ENCODE results near the gene MLNR. TPM values are rescaled to one million over a fixed set of nuclear protein-coding genes. Genes with fewer than 3 reads are reported as not detected.

MLNR gene
- total RNA-seq, 6 experiments from 2014 or later: not detected

DNA sequence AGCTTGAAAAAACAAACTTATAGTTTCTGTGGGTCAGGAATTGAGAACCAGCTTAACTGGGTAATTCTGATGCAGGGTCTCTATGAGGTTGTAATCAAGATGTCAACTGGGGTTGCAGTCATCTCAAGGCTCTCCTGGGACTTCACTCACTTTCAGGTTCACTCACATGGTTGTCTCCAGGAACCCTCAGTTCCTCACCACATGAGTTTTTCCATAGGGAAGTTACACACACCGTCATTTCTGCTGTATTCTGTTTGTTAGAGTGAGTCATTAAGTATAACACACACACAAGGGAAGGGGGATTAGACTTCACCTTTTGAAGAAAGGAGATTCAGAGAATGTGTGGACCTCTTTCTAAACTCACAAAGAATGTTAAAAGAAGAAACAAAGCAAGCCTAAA lies 34.9 kb upstream of the MLNR start:
- Histone ChIP-seq H3K9me3 (no peaks in the 10 kb centered on the region), H3K27ac (no peak overlapping the region), H3K27me3 (no peaks in the 10 kb centered on the region), H3K36me3 (peaks cover 5 to 54% (median 26%) of the 10 kb centered on the region in 4 donors), H3K4me3 (no peak overlapping the region), H3K4me1 (no peaks in the 10 kb centered on the region)
- DNase-seq: no peak
- intact Hi-C loops (cut with DNase I): no loop called here
- TF ChIP-seq, protein P1, sequence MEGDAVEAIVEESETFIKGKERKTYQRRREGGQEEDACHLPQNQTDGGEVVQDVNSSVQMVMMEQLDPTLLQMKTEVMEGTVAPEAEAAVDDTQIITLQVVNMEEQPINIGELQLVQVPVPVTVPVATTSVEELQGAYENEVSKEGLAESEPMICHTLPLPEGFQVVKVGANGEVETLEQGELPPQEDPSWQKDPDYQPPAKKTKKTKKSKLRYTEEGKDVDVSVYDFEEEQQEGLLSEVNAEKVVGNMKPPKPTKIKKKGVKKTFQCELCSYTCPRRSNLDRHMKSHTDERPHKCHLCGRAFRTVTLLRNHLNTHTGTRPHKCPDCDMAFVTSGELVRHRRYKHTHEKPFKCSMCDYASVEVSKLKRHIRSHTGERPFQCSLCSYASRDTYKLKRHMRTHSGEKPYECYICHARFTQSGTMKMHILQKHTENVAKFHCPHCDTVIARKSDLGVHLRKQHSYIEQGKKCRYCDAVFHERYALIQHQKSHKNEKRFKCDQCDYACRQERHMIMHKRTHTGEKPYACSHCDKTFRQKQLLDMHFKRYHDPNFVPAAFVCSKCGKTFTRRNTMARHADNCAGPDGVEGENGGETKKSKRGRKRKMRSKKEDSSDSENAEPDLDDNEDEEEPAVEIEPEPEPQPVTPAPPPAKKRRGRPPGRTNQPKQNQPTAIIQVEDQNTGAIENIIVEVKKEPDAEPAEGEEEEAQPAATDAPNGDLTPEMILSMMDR (IDR thresholded peaks at IDR 0.05): no peak
- TF ChIP-seq POLR2A (IDR thresholded peaks at IDR 0.05): no peak
- WGBS (ENCODE audit: insufficient coverage, low coverage, low lambda C conversion rate, missing lambda C conversion rate): 36% methylated on average over 1 of the region's 1 CpG
- peak in 2 of 4 donors; percentile 21 to 22 for ATAC-seq

DNA sequence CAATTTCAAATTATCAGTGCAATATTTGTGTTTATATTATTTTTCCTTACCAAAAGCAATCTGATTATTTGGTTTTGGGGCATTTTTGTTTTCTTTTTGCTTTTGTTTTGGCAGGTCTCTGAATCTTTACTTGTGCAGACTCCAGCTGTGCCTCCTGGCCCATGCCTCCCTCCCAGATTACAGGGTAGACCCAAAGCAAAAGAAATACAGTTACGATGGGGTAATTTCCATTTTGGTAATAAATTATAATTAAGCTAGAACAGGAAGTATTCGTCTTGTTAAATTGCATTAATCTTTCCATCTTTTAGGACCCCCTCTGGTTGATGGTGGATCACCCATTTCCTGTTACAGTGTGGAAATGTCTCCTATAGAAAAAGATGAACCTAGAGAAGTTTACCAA lies 29.2 kb upstream of the MLNR start:
- Histone ChIP-seq H3K4me1 (no peaks in the 10 kb centered on the region), H3K27ac (no peak overlapping the region), H3K9me3 (no peaks in the 10 kb centered on the region), H3K4me3 (no peak overlapping the region), H3K27me3 (no peaks in the 10 kb centered on the region), H3K36me3 (peaks cover 5 to 95% (median 44%) of the 10 kb centered on the region in 4 donors)
- TF ChIP-seq, protein P1 (IDR thresholded peaks at IDR 0.05): no peak
- TF ChIP-seq POLR2A (IDR thresholded peaks at IDR 0.05): no peak
- 90% methylated on average over 2 of the region's 2 CpGs for WGBS (ENCODE audit: insufficient coverage, low coverage, low lambda C conversion rate, missing lambda C conversion rate)
- ATAC-seq (no peak), DNase-seq (no peak)
- intact Hi-C loops (cut with DNase I): no loop called here

DNA sequence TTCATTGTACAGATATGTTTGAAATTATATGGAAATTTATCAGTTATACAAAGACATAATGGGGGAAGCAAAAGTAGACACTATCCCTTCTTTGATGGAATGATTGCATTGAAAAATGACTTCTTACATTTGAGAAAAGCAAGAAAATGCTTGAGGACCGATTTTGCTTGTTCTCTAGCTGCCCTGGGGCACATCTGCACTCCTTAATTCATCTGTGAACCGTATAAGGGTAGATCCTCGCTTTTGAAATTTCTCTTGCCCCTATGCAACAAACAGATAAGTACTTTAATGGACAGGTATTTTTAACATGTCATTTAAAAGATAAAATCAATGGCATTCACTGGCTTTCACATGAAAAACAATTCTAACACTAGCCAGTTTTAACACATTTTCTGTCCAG lies 13.5 kb upstream of the MLNR start:
- Histone ChIP-seq H3K36me3 (peaks cover 0 to 68% (median 27%) of the 10 kb centered on the region in 4 donors), H3K4me1 (no peaks in the 10 kb centered on the region), H3K27me3 (no peaks in the 10 kb centered on the region), H3K27ac (no peak overlapping the region), H3K4me3 (no peak overlapping the region), H3K9me3 (no peaks in the 10 kb centered on the region)
- intact Hi-C loops (cut with DNase I): no loop called here
- TF ChIP-seq, protein P1 (IDR thresholded peaks at IDR 0.05): no peak
- TF ChIP-seq POLR2A (IDR thresholded peaks at IDR 0.05): no peak
- 98% methylated on average over 3 of the region's 3 CpGs for WGBS (ENCODE audit: insufficient coverage, low coverage, low lambda C conversion rate, missing lambda C conversion rate)
- ATAC-seq (no peak), DNase-seq (no peak)

DNA sequence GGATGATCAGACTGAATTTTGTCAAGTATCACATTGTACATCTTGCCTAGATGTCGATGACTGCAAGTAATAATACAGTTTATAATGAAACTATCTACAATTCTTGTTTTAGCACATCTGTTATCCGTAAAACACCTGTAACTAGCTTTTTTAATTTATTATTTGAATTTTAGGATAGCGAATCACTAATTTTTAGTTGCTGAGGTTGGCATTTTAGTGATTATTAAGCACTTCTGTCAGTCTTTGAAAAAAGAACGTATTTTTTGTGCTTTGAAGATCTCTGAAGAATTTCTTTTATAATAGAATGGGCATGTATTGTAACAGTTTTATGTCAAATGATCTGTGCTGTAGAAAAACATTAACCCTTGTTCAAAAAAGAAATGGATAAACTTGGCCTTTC lies 11.5 kb upstream of the MLNR start:
- H3K4me3 ChIP-seq: no peak overlapping the region
- TF ChIP-seq POLR2A (IDR thresholded peaks at IDR 0.05): no peak
- TF ChIP-seq, protein P1 (IDR thresholded peaks at IDR 0.05): no peak
- H3K4me1 ChIP-seq: no peaks in the 10 kb centered on the region
- peaks cover 0 to 49% (median 18%) of the 10 kb centered on the region in 4 donors for H3K36me3 ChIP-seq
- no peak overlapping the region for H3K27ac ChIP-seq
- 100% methylated on average over 4 of the region's 4 CpGs for WGBS (ENCODE audit: insufficient coverage, low coverage, low lambda C conversion rate, missing lambda C conversion rate)
- DNase-seq: no peak
- H3K9me3 ChIP-seq: no peaks in the 10 kb centered on the region
- H3K27me3 ChIP-seq: no peaks in the 10 kb centered on the region
- ATAC-seq: no peak
- intact Hi-C loops (cut with DNase I): no loop called here

DNA sequence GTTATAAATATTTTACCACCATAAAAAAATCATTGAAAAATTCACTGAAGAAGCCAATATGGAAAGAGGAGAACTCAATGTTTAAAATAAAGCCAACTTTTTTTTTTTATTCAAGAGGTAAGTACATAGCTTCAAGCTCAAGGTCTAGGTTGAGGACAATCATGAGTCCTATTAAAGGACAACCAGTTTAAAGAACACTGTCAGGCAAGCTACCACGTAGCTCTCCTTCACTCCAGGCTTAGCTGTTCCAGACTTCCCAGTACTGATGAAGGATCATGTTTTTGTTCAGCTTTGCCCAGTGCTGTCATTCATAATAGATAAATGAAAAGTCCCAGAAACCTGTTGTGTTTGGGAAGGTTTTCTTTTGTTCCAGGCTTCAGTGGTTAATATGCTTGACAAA lies 10.0 kb upstream of the MLNR start:
- Histone ChIP-seq H3K4me3 (no peak overlapping the region), H3K36me3 (peaks cover 0 to 40% (median 14%) of the 10 kb centered on the region in 4 donors), H3K27me3 (no peaks in the 10 kb centered on the region), H3K27ac (no peak overlapping the region), H3K9me3 (no peaks in the 10 kb centered on the region), H3K4me1 (peaks cover 0 to 14% (median 2%) of the 10 kb centered on the region in 4 donors)
- DNase-seq (no peak), ATAC-seq (no peak)
- TF ChIP-seq POLR2A (IDR thresholded peaks at IDR 0.05): no peak
- TF ChIP-seq, protein P1 (IDR thresholded peaks at IDR 0.05): no peak
- 92% methylated on average over 1 of the region's 1 CpG for WGBS (ENCODE audit: insufficient coverage, low coverage, low lambda C conversion rate, missing lambda C conversion rate)
- intact Hi-C loops (cut with DNase I): no loop called here

Data from right lobe of liver (tissue), 6 donors.